ENCODE data around the gene KCNH3. TPM values are rescaled to one million over a fixed set of nuclear protein-coding genes. Genes with fewer than 3 reads are reported as not detected.

The KCNH3 gene, protein sequence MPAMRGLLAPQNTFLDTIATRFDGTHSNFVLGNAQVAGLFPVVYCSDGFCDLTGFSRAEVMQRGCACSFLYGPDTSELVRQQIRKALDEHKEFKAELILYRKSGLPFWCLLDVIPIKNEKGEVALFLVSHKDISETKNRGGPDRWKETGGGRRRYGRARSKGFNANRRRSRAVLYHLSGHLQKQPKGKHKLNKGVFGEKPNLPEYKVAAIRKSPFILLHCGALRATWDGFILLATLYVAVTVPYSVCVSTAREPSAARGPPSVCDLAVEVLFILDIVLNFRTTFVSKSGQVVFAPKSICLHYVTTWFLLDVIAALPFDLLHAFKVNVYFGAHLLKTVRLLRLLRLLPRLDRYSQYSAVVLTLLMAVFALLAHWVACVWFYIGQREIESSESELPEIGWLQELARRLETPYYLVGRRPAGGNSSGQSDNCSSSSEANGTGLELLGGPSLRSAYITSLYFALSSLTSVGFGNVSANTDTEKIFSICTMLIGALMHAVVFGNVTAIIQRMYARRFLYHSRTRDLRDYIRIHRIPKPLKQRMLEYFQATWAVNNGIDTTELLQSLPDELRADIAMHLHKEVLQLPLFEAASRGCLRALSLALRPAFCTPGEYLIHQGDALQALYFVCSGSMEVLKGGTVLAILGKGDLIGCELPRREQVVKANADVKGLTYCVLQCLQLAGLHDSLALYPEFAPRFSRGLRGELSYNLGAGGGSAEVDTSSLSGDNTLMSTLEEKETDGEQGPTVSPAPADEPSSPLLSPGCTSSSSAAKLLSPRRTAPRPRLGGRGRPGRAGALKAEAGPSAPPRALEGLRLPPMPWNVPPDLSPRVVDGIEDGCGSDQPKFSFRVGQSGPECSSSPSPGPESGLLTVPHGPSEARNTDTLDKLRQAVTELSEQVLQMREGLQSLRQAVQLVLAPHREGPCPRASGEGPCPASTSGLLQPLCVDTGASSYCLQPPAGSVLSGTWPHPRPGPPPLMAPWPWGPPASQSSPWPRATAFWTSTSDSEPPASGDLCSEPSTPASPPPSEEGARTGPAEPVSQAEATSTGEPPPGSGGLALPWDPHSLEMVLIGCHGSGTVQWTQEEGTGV
- total RNA-seq = under 0.01 TPM in 2 replicates

DNA sequence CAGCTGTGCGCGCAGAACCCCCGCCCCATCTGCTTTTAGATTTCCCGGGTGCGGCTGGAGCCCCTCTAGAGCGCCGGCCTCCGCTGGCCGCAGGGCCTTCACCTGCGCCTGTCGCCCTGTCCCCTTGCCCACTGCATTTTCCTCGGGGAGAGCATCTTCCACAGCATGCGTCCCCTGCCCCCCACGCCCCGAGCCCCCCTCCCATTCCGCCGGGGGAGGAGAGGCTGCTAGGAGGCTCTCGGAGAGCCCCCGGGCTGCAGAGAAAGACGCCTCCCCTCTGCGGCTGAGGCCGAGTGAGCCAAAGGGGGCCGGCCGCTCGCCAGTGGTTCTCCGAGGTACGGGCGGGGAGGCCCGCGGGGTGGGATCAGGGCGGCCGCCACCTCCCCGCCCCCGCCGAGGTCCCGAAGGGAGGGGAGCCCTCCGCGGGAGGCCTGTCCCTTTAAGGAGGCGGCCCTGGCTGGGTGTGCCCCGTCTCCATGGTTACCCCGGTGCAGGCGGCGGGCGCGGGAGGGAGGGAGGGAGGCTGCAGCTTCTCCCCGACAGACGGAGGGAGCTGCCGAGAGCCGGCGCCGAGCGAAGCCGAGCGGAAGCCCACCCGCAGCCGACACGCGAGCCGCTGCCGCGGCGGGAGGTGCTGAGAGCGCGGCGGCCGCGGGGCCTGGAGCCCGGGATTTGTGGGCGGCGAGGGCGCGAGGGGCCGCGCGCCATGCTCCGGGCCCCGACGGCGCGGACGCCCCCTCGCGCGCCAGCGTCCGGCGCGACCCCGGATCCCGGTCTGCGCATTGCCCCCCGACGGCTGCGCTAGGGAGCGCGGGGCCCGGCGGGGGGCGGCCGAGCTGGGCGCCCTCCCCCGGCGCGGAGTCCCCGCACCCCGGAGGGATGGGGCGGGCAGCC is at the start of gene KCNH3:
TSS of gene KCNH3 (plus strand) at position 521 of the 894 bp plus-strand sequence. CDS start 387 bp downstream, outside the sequence.

DNA sequence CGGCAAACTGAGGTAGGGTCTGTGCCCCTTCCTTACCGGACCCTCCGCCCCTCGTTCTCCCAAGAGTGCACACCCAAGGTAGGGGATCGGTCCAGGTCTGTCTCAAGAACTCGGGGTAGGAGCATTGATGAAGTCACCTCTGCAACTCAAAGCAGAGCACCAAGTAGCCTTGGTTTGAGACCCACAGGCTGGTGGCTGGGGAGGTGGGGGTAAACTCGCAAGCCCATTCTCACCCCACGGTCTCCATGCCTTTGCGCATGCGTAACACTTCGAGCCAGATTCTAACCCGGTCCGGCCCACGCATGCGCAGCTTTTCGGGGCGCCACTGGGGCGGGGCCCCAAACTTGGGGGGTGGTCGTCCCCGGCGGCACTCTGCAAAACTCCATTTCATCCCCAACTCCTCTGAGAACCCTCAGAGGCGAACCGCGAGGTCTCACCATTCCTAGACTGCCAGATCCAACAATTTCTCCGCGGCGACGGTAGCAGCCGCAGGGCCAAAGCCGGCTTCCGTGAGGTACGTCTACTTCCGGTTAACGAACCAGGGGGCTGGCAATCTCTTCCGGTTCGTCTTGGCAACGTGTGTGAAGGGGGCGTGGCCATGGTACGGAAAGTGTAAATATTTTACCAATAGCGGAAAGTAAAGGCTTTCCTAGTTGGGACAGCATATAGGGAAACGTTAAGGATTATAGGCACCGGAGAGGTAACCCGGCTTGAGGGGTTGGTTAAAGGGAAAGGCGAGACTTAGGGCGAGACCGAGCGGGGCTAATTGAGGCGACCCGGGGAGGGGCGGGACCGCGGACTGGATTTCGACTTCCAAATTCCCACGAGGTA is 29.0 kb downstream of the KCNH3 start, which contains the start of gene MCRS1:
TSS of gene MCRS1 (minus strand) at position 532 of the 831 bp plus-strand sequence. CDS start 1,411 bp downstream, outside the sequence.

DNA sequence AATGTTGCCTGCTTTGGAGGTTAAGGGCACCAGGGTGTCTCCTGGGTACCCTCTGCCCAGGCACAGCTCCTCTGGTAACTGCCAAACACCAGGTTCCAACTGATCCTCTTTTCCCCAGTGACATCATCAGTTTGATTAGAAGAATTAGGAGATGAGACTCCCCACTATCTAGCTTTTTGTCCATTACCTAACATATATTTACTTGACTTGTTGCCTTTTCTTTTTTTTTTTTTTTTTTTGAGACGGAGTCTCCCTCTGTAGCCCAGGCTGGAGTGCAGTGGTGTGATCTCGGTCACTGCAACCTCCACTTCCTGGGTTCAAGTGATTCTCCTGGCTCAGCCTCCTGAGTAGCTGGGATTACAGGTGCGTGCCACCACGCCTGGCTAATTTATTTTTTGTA is 66.7 kb downstream of the KCNH3 start, which contains the start of gene FAM186B:
TSS of gene FAM186B (minus strand) at position 101 of the 400 bp plus-strand sequence. CDS start 162 bp downstream, outside the sequence.

Small RNA genes within 50 kb of the gene (small RNA-seq; reads per million reads assigned to genes)
- gene POLR2KP1 = not detected
- not detected for gene RNU6-834P

Other genes with a start within 250 kb of the KCNH3 start
- 1.5 and 1.8 TPM in 2 replicates for gene PRPH, start 243.9 kb upstream of the KCNH3 start, total RNA-seq
- gene TROAP, start 215.8 kb upstream of the KCNH3 start, total RNA-seq = 7.8 and 9.7 TPM in 2 replicates
- 0.13 TPM in 1 of 2 replicates, not detected in the other for gene C1QL4, start 201.8 kb upstream of the KCNH3 start, total RNA-seq
- gene DNAJC22, start 192.1 kb upstream of the KCNH3 start, total RNA-seq = 0.91 and 1.6 TPM in 2 replicates
- 21.4 and 25.0 TPM in 2 replicates for gene SPATS2, start 171.6 kb upstream of the KCNH3 start, total RNA-seq
- gene MCRS1, start 29.1 kb downstream of the KCNH3 start, total RNA-seq = 36.2 and 45.9 TPM in 2 replicates
- 0.39 and 0.54 TPM in 2 replicates for gene FAM186B, start 66.6 kb downstream of the KCNH3 start, total RNA-seq
- 8.4 and 9.7 TPM in 2 replicates for gene PRPF40B, start 84.5 kb downstream of the KCNH3 start, total RNA-seq
- gene FMNL3, start 168.4 kb downstream of the KCNH3 start, total RNA-seq = 18.6 and 20.9 TPM in 2 replicates
- 588 and 616 TPM in 2 replicates for gene TMBIM6, start 202.5 kb downstream of the KCNH3 start, total RNA-seq